ENCODE results near the gene PID1. TPM values are rescaled to one million over a fixed set of nuclear protein-coding genes. Genes with fewer than 3 reads are reported as not detected.
A peak's percentile ranks its signal among the peaks of the same experiment; 100 is the strongest.

PID1 gene, protein sequence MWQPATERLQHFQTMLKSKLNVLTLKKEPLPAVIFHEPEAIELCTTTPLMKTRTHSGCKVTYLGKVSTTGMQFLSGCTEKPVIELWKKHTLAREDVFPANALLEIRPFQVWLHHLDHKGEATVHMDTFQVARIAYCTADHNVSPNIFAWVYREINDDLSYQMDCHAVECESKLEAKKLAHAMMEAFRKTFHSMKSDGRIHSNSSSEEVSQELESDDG
- 10 to 100 TPM; 39.2 to 51.2 TPM for total RNA-seq
- long read RNA-seq, transcript PID1-203 (3 exons, 2,533 nt): major isoform, 55 of 80 reads
- long read RNA-seq, partial matches to known transcripts: 0 of 80 reads
- long read RNA-seq, other reads (novel, unspliced or antisense): 16 of 80 reads

DNA sequence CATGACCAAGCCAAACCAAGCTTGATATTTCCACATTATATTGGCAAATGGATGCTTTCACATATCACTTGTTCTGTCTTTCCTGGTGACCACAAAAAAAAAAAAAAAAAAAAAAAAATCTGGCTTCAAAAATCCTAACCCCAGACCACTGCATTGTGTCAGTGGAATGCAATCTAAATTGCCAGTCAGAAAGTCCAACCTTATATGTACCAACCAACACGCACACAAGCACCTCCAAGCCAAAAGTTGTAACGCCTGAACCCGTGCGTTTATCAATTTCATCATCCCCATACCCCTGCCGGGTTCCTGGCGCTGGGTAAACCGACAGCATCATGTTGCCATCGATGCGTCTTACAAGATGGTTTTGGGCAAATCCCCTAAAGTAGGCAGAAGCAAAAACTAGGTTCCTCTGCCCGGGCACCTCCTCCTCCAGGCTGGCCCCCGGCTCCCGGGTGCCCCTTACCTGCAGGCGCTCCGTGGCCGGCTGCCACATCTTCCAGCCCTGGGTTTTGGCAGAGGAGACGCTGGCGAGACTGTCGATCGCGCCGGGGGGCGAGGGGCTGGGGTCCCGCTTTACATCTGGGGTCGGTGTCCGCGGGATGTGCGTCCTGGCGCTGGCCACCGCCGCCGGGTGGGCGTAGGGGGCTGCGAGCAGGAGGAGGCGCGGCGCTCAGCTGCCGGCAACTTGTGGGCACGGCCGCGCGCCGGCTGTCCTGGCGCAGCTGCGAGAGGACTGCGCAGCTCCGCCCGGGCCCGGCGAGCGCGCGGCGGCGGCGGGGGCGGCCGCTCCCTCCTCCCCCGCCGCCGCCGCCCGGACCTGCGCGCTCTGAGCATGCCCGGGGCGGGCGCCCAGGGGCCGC lies at the start of gene PID1:
TSS of gene PID1 (minus strand) at position 737 of the 860 bp plus-strand sequence. CDS start at position 493, 244 bp downstream.
- DNase-seq (peak; percentile 36 to 57), ATAC-seq (peak; percentile 74)
- intact Hi-C loops (cut with DNase I, micrococcal nuclease): loop anchor here in 1 of 2 donors (5.0 kb wide), 1 partner anchor 138 kb away; no protein-coding TSS in a partner anchor

DNA sequence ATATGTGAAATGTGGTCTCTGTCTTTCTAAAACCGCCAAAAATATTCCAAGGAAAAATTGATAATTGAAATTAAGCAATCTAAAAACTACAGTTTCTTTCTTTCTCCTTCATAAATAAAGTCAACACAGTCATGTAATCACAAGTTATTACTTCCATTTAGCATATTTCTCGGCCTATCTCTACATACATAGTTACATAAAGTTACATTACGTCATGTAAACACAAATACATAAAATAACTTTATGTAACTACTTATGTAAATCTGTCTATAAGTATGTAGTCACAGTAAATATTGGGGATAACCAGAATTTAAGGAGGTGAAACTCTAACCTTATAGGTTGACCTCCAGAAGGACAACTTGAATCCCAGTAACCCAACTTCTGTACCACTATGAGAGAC lies 48.5 kb upstream of the PID1 start:
- intact Hi-C loops (cut with DNase I, micrococcal nuclease): no loop called here
- ATAC-seq (no peak), DNase-seq (no peak)

DNA sequence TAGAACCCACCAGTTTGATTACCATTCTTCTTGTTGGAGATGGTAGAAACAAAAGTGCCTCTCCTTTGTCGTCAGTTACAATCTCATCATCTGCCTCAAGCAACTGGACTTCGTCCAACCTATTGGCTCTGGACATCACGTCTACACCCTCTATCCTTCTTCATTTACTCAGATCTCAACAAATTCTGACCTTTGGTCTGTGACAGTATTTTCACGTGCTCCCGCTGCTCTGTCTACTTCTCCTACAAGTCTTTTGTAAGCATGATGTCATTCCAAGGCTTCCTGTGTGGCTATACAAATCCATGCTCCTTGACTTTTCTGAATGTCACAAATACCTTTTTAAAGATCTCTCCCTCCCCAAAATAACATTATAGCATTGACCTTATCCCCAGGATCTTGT lies 43.0 kb upstream of the PID1 start:
- intact Hi-C loops (cut with DNase I, micrococcal nuclease): no loop called here
- ATAC-seq: no peak
- no peak for DNase-seq

DNA sequence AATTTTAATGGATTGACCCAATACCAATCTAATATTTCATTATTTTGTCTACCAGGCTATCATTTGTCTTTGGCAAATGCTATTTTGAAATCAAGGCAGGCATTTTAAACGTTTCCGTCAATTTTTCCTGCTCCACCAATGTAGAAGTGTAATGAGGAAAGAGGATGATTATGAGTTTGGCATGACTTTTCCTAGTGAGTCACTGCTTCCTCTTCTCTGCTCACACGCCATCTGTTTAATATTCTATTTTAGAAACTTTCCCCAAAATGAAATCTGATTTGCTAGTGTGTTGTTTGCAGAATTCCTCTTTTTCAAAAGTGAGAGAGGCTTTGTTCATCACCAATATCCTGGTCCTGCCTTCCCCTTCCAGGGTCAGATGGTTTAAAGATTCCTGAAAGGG lies 42.5 kb upstream of the PID1 start:
- ATAC-seq: no peak
- intact Hi-C loops (cut with DNase I, micrococcal nuclease): no loop called here
- no peak for DNase-seq

DNA sequence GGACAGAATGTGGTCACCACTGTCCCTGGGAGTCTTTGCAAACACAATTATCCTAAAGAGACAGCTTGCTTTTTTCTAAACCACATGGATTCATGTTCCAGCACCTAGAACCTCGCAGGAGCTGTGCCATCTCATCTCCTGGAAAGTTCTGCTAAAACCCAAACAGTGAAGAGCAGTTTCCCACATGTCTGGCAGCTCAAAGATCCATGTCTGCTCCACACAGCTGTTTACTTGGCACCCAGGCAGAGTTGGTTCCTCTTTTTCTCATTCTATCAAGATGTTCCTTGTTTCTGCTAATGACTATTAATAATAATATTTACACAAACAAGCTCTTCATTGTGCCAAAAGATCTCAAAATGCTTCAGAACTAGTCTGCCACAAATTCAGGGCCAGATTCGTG lies 30.1 kb upstream of the PID1 start:
- DNase-seq: no peak
- intact Hi-C loops (cut with DNase I, micrococcal nuclease): no loop called here
- no peak for ATAC-seq

DNA sequence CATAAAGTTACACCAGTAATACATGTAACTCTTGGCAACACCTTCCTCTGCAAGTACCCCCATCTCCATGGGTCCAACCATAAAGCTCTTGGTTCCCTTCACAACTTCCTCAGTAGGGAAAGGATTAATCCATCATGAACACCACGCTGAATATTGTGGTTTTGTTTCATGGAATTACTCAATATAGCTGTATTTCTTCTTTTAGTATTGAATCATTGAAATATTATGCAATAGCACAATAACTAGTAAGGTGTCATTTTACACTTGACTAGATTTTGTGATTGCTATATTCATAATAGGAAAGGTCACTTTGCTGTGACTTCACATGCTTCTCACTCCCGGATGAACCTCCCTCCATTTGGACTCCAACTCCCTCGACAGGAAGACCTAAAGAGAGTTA lies 29.7 kb upstream of the PID1 start:
- no peak for ATAC-seq
- intact Hi-C loops (cut with DNase I, micrococcal nuclease): no loop called here

DNA sequence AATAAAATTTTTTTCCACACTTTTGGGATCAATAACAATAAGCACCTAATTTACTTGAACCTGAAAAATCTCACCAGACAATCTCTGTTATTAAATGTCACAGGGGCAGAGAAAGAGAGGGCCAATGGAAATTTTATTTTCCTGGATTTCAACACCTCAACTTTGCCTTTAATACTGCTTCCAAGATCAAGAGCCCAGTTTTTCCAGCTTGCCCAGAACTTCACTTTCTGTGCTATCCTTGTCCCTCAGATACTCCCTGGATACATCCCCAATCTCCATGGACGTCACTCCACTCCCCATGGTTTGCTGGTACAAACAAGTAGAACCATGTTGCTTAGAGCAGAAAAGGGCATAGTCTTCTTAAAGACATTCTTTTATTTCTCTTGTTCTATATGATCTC lies 29.3 kb upstream of the PID1 start:
- DNase-seq (no peak), ATAC-seq (no peak)
- intact Hi-C loops (cut with DNase I, micrococcal nuclease): no loop called here

More for the DNA sequence above, 29.7 kb upstream of the PID1 start:
- no peak for DNase-seq

DNA sequence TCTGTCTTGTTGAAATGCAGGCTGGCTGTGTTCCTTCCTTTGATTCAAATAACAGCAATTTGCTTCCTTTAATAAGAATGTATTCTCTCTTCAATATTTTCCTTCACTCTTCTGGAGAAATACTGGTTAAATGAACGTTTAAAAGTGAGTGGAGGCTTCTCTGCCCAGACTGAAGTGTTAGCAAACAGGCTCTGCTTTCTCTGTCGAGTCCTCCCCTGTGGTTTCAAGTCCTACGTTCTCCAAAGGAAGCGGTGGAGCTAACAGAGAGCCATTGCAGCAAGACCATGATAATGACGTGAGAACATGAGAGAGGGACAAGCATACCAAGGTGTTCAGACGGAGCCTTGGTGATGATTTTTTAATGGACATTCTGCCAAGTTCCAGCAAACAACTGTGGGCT lies 26.2 kb upstream of the PID1 start:
- DNase-seq (no peak), ATAC-seq (no peak)

DNA sequence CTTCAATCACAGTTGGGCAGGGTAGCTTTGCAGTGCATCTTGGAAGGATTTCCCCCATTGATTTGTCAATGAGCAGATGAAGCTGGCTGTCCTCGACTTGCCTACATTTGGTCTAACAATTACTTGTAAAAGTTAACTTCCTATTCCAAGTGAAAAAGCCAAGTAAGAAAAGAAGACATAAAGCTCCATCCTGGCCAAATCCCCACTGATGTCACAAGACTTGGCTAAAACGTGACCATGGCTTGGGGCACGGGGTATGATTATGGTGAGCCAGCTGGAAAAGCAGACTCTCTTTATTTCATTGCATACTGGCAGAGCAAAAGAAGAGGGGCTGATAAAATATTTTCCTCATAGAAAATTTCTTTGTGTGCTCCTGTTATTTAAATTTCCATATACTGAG lies 25.4 kb upstream of the PID1 start:
- ATAC-seq (no peak), DNase-seq (no peak)
- intact Hi-C loops (cut with DNase I, micrococcal nuclease): no loop called here

More for the DNA sequence above, 26.2 kb upstream of the PID1 start:
- intact Hi-C loops (cut with DNase I, micrococcal nuclease): no loop called here

DNA sequence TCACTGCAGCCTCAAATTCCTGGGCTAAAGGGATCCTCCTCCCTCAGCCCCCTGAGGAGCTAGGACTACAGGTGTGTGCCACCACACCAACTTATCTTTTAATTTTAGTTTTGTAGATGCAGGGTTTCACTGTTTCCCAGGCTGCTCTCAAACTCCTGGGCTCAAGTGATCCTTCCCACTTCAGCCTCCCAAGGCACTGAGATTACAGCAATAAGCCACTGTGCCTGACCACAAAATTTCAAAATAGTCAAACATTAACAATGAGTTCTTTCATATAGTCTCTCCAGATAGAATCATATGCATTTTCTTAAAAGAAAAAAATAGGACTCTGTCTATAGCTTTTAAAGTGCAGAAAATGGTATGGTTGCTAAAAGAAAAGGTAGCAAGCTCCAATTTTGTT lies 24.9 kb upstream of the PID1 start:
- ATAC-seq (no peak), DNase-seq (no peak)
- intact Hi-C loops (cut with DNase I, micrococcal nuclease): no loop called here

DNA sequence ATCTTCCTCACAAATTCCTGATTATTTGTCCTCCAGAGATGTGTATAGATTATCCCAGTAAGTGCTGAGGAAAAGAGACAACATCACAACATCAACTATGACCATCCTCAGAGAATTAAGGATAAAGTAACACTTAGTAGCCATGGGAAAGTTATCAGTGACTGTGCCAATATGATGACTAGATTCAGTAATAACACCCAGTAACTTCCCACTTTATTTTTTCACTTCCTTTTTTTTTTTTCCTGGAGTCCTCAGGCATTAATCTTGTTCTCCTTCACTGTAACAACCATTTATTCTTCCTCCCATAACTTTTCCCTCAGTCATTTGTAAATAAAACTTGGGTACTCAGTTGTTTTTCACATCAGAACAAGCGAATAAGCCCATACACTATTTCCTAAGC lies 16.7 kb upstream of the PID1 start:
- ATAC-seq: no peak
- DNase-seq: no peak
- intact Hi-C loops (cut with DNase I, micrococcal nuclease): no loop called here

DNA sequence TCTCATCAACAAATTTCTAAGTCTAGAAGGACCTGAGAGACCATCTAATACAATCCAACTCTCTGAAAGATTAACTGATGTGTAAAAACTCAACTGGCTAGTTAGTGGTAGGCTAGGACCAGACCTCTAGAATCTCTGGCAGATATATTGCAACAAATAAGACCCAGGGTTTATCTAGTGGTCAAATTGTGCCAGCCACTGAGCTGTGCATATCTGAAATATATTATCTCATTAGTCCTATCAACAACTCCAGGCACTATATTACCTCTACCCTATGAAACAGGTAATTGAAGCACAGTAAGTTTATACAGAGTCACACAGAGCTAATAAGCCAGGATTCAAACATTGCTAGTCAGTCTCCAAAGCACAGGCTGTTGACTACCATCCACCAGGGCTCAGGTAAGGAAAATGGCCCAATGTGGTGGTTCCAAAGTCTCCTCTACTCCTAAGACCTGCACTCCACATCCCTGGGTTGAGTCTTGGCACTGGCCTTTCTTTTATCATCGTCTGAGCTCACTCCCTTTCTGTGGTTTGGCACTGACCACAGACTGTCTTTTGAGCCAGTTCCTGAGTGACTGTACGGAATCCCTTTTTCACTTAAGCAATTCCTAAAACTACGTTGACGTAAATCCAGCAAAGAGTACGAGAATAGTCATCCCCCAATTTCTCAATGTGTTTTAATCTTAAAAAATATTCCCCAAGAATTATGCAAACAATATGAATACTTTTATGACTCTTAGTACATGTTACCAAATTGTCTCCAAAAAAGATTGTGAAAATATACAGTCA lies 11.9 kb upstream of the PID1 start:
- ATAC-seq (peak; percentile 17), DNase-seq (no peak)
- intact Hi-C loops (cut with DNase I, micrococcal nuclease): no loop called here

DNA sequence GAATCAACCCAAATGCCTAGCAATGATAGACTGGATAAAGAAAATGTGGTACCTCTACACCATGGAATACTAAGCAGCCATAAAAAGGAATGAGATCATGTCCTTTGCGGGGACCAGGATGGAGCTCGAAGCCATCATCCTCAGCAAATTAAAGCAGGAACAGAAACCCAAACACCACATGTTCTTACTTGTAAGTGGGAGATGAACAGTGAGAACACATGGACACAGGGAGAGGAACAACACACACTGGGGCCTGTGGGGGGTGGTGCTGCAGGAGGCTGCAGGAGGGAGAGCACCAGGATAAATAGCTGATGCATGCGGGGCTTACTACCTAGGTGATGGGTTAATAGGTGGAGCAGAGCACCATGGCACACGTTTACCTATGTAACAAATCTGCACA lies 8.4 kb upstream of the PID1 start:
- DNase-seq (no peak), ATAC-seq (no peak)
- intact Hi-C loops (cut with DNase I, micrococcal nuclease): no loop called here

DNA sequence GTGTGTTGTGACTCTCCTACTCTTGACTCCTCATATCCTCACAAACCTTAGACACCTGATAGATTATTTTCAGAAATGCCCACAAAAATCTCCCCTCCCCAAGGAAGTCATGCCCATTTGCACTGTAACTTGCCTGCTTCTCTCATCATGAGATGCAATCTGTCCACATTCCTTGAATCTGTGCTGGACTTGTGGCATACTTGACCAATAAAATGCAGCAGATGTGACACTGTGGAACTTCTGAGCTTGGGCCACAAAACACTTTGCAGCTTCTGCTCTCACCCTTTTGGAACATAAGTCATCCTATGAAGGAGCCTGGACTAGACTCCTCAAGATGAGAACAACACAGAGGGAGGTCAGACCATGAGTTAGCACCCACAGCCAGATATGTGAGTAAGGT lies 4.4 kb upstream of the PID1 start:
- intact Hi-C loops (cut with DNase I, micrococcal nuclease): no loop called here
- DNase-seq (no peak), ATAC-seq (no peak)

DNA sequence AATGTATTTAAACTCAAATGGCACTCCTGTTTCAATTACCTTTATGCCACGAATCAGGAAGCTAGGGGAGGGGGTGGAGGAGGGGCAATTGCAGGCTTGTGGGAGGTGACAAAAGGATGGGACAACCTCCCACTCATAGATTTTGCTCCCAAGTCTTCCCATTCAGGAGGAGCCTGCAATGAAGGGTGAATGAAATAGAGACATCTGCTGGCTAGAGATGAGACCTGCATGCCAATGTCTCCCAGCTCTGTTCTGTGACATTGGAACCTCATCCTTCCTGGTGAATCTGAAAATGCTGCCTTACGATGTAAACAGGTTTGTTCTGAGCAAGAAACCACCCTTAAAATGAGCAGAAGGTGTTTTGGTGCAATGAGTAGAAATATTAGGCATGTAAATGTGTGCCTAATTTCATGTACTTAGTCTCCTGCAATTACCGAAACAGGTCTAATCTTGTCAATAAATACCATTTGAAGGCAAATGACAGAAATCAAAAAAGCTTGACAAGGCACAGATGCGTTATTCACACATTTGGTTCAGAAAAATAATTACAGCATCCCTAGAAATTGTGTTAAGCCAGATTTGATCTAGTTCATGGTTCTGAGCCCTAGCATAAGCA lies 2.7 kb upstream of the PID1 start:
- intact Hi-C loops (cut with DNase I, micrococcal nuclease): loop anchor here in 1 of 2 donors (5.0 kb wide), 1 partner anchor 142 kb away; no protein-coding TSS in a partner anchor
- peak; percentile 80 to 88 for DNase-seq
- ATAC-seq: peak; percentile 88

DNA sequence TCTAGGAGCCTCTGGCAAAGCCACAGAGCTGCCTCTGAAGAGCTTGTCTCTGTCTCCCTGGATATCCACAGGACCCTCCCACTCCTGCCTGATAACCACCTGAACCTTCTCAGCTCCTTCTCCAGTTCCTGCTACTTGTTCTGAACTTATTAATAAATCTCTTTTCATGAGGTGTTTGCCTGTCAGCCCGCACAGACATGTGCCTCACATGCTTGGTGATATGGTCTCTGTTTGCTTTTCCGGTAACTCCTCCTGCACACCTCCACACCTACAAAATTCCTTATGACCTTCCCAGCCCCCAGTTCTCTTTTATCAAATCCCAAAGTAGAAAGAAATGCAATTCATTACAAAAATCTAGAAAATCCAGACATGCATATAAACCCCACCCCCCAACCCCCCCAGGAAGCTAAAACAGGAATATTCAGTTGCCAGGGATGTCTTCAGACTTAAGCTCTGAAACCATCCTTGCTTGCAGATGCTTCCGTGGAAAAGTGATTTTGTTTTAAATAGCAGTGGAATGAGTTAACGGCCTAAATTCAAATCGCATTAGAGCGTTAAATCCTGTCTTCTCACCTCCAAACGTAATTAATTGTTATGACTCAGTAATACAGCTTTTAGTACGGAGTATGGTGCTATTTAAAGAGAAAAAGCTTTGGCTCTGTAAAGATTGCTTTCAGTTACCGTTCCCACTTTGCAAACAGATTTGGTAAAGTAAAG lies 2.1 kb upstream of the PID1 start:
- intact Hi-C loops (cut with DNase I, micrococcal nuclease): loop anchor here in 1 of 2 donors (5.0 kb wide), 1 partner anchor 141 kb away; no protein-coding TSS in a partner anchor
- DNase-seq: peak in 1 of 2 donors; percentile 16
- ATAC-seq: peak; percentile 30

DNA sequence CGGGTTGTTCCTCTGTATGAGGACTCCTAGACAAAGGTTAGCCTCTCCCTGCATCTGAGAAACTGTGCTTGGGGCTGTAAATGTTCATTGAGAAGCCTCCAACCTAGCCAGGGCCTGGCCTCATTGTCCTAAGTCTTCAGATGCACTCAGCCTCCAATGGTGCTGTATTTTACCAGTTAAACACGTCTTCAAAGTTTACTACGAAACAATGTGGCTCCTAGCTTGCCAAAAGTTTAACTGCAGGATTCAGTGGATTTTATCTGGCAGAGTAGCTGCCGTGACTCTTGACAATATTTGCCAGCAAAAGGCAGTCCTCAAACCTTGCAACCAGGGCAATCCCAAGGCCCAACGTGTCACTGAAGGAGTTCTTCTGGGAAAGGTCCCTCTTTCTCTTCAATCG lies 1.1 kb downstream of the PID1 start:
- intact Hi-C loops (cut with DNase I, micrococcal nuclease): loop anchor here in 1 of 2 donors (5.0 kb wide), 1 partner anchor 138 kb away; no protein-coding TSS in a partner anchor
- DNase-seq (peak in 1 of 2 donors; percentile 16), ATAC-seq (peak; percentile 29)

DNA sequence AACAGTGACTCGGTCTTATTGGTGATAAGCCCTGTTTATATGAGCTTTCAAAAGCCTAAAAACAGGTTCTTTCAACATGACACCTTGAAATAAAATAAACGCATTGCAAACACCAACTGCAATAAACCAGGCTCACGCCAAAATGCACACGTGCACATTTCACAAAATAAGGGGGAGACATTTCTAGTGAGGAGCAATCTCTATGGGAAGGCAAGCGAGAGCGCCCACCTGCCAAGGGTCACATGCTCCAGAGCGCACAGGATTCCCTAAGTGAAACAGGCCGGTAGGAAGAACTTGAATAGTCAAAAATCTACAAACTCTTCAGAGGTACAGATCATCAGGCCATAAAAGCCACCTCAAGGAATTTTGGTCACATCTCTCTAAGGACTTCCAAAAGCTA lies 1.9 kb downstream of the PID1 start:
- intact Hi-C loops (cut with DNase I, micrococcal nuclease): no loop called here
- ATAC-seq (no peak), DNase-seq (peak in 1 of 2 donors; percentile 5)

Data from left colon (tissue), 2 donors.